Common myeloid progenitor, CD34-positive (primary cell): ENCODE results near the gene ZNF276.

ENCODE experiments used
- CTCF ChIA-PET: fragments of 350-600 bp; sonication (Branson Sonifier 250); formaldehyde crosslinking; loops from one replicate; lab custom pipeline; 2021; ENCODE audit warnings: antibody characterized with exemption; lab: Charles Lee
- POLR2A ChIA-PET: fragments of 350-600 bp; sonication (Branson Sonifier 250); formaldehyde crosslinking; loops from one replicate; lab custom pipeline; 2021; ENCODE audit warnings: antibody characterized with exemption; lab: Charles Lee
- DNase-seq, 3 donors: peaks; one replicate each; pipeline versions ENCODE4 v3.0.0 to v3.0.0-alpha.2; 2013
- H3K27ac ChIP-seq, 2 experiments: 1 replicate in 1 of 2; 2 replicates in 1 of 2; pipeline ENCODE4 v1.7.0; 2013; ENCODE audit warnings: inconsistent platforms in 2 of 2, low read length in 2 of 2, mild to moderate bottlenecking in 2 of 2, low read depth in 1 of 2, moderate library complexity in 1 of 2; ENCODE audit not compliant: severe bottlenecking in 2 of 2, insufficient read depth in 1 of 2, poor library complexity in 1 of 2
- H3K27me3 ChIP-seq, 5 experiments: replicated peaks in 2 of 5; 1 replicate in 3 of 5; 2 replicates in 2 of 5; pipeline versions ENCODE4 v1.6.1 to v1.7.0; 2013; ENCODE audit warnings: low read length in 4 of 5, mild to moderate bottlenecking in 2 of 5, moderate library complexity in 2 of 5, inconsistent platforms in 1 of 5; ENCODE audit not compliant: insufficient read depth in 5 of 5, control insufficient read depth in 4 of 5
- H3K36me3 ChIP-seq, 4 experiments: 1 replicate in 2 of 4; 2 replicates in 2 of 4; pipeline versions ENCODE4 v1.6.1 to v1.7.0; 2013; ENCODE audit warnings: low read length in 3 of 4, control low read depth in 1 of 4, mild to moderate bottlenecking in 1 of 4; ENCODE audit not compliant: control insufficient read depth in 4 of 4, insufficient read depth in 4 of 4
- H3K4me1 ChIP-seq, 4 experiments: 1 replicate in 3 of 4; 2 replicates in 1 of 4; pipeline versions ENCODE4 v1.6.1 to v1.7.1; 2013; ENCODE audit warnings: low read length in 3 of 4, mild to moderate bottlenecking in 3 of 4, control low read depth in 1 of 4, inconsistent platforms in 1 of 4, moderate library complexity in 1 of 4; ENCODE audit not compliant: control insufficient read depth in 4 of 4, insufficient read depth in 4 of 4; ENCODE audit errors: control extremely low read depth in 1 of 4
- H3K4me3 ChIP-seq, 7 experiments: 1 replicate in 4 of 7; 2 replicates in 3 of 7; pipeline versions ENCODE4 v1.5.1 to v1.7.0; 2013; ENCODE audit warnings: mild to moderate bottlenecking in 7 of 7, low read length in 6 of 7, moderate library complexity in 6 of 7, inconsistent platforms in 2 of 7, low read depth in 2 of 7, control low read depth in 1 of 7; ENCODE audit not compliant: insufficient read depth in 4 of 7, control insufficient read depth in 1 of 7; ENCODE audit errors: extremely low read depth in 1 of 7
- H3K9me3 ChIP-seq, 5 experiments: 1 replicate in 4 of 5; 2 replicates in 1 of 5; pipeline versions ENCODE4 v1.6.1 to v1.7.1; 2013; ENCODE audit warnings: low read length in 4 of 5, mild to moderate bottlenecking in 2 of 5, inconsistent platforms in 1 of 5, low read depth in 1 of 5, moderate library complexity in 1 of 5; ENCODE audit not compliant: control insufficient read depth in 4 of 5, insufficient read depth in 2 of 5; ENCODE audit errors: control extremely low read depth in 1 of 5
- WGBS: methylation state at CpG from one replicate; pipeline ENCODE4 v1.1.5; 2013; ENCODE audit not compliant: insufficient coverage; 5-methylcytosine and 5-hydroxymethylcytosine counted together

The ZNF276 gene

GRCh38 chr16:89786474-89787364 is 65.4 kb downstream of the ZNF276 start:
- H3K27me3 ChIP-seq = no peaks in the 10 kb centered on the region
- no peak overlapping the region for H3K4me3 ChIP-seq
- H3K4me1 ChIP-seq = no peaks in the 10 kb centered on the region
- H3K9me3 ChIP-seq = no peaks in the 10 kb centered on the region
- ChIA-PET CTCF (interaction anchor here (13.3 kb wide), 1 partner anchor 80 kb away, joined by 195 read pairs; the partner anchor contains the start of gene SPATA2L), POLR2A (no interaction called here)
- H3K27ac ChIP-seq = no peak overlapping the region
- WGBS = 98% methylated on average over 17 of the region's 21 CpGs
- H3K36me3 ChIP-seq = peaks cover 7 to 74% (median 38%) of the 10 kb centered on the region in 4 experiments
- no peak for DNase-seq

- peaks cover 7 to 79% (median 44%) of the 10 kb centered on the region in 4 experiments for H3K36me3 ChIP-seq
Measured at GRCh38 chr16:89787365-89787805, 66.0 kb downstream of the ZNF276 start.

More at GRCh38 chr16:89787365-89787805, 66.0 kb downstream of the ZNF276 start:
- Histone ChIP-seq H3K27me3 (no peaks in the 10 kb centered on the region), H3K4me1 (no peaks in the 10 kb centered on the region), H3K4me3 (no peak overlapping the region), H3K27ac (no peak overlapping the region), H3K9me3 (no peaks in the 10 kb centered on the region)
- ChIA-PET POLR2A (no interaction called here), CTCF (interaction anchor here (13.3 kb wide), 1 partner anchor 81 kb away, joined by 195 read pairs; the partner anchor contains the start of gene SPATA2L)
- no peak for DNase-seq
- 100% methylated on average over 2 of the region's 9 CpGs for WGBS
